Skin epidermis (tissue), 12 donors: ENCODE data around the gene LYSMD2.

ENCODE experiments used
- H3K27ac ChIP-seq, 21 experiments: fragments of 200-600 bp; sonication (generic) in 11 of 21; one replicate each; pipeline ENCODE4 v1.5.0; 2020; ENCODE audit warnings: mild to moderate bottlenecking in 3 of 21, inconsistent platforms in 2 of 21, moderate library complexity in 2 of 21
- H3K4me3 ChIP-seq, 7 experiments: fragments of 200-600 bp; sonication (generic) in 2 of 7; one replicate each; pipeline ENCODE4 v1.5.0; 2020; ENCODE audit warnings: inconsistent platforms in 2 of 7, mild to moderate bottlenecking in 2 of 7, moderate library complexity in 1 of 7

LYSMD2 gene

DNA sequence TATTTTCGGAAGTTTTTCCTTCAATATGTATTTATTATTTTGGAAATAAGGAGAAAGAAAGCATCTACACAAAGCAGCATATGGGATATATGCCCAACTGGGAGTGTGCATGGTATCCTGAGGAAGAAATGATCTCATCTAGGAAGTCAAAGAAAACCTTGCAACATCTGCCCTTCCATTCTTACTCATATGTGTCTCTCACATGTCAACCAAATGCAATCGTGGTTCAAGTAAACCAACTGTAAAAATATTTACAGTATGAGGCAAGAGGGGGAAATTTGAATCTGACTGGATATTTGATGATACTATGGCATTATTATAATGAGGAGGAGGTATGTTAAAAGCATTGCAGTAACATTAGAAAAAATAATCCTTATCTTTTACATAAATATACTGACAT lies 59.4 kb downstream of the LYSMD2 start:
- no peak overlapping the region for H3K27ac ChIP-seq
- no peak overlapping the region for H3K4me3 ChIP-seq

- Histone ChIP-seq H3K27ac (no peak overlapping the region), H3K4me3 (no peak overlapping the region)
These were observed 60.0 kb downstream of the LYSMD2 start for GRCh38 chr15:51677452-51677851.

GRCh38 chr15:51677021-51677420 lies 60.4 kb downstream of the LYSMD2 start:
- no peak overlapping the region for H3K27ac ChIP-seq
- no peak overlapping the region for H3K4me3 ChIP-seq

- H3K27ac ChIP-seq, result no peak overlapping the region
These were observed 62.2 kb downstream of the LYSMD2 start for GRCh38 chr15:51675234-51675633.

More at GRCh38 chr15:51675234-51675633, 62.2 kb downstream of the LYSMD2 start:
- H3K4me3 ChIP-seq, result no peak overlapping the region
